HG03432 (cell line): ENCODE results near the gene ACE.
"Not testable (repeated sequence)": the region's sequence is repeated elsewhere in the genome, so short reads cannot be mapped to it uniquely, and the experiment has no call there.

Experiments
- ATAC-seq: cut with Tn5 transposase; IDR thresholded peaks from one replicate; pipeline ENCODE4 v1.9.1; 2021; ENCODE audit warnings: mild to moderate bottlenecking, moderate library complexity; ENCODE audit not compliant: unreplicated experiment

The ACE gene

GRCh38 chr17:63443053-63443452 is 33.8 kb upstream of the ACE start:
- no peak for ATAC-seq

- no peak for ATAC-seq
These were observed 32.4 kb upstream of the ACE start for GRCh38 chr17:63444457-63444856.

GRCh38 chr17:63445065-63445464 is 31.8 kb upstream of the ACE start:
- ATAC-seq, result no peak

GRCh38 chr17:63445571-63445953 is 31.3 kb upstream of the ACE start:
- ATAC-seq, result peak; percentile 33

- peak; percentile 68 for ATAC-seq
These were observed 30.7 kb upstream of the ACE start, which contains the start of gene CYB561 for GRCh38 chr17:63445954-63446752. TSS of gene CYB561 (minus strand) at chr17:63446306. CDS start at chr17:63437547, 8,759 bp downstream.

- ATAC-seq, result peak; percentile 34
These were observed 29.9 kb upstream of the ACE start for GRCh38 chr17:63446753-63447470.

GRCh38 chr17:63447471-63448009 is 29.3 kb upstream of the ACE start:
- no peak for ATAC-seq

GRCh38 chr17:63448655-63449054 is 28.2 kb upstream of the ACE start:
- ATAC-seq, result no peak

GRCh38 chr17:63450551-63450950 is 26.3 kb upstream of the ACE start:
- ATAC-seq, result no peak

GRCh38 chr17:63451150-63451549 is 25.7 kb upstream of the ACE start:
- no peak for ATAC-seq

GRCh38 chr17:63452046-63452961 is 24.6 kb upstream of the ACE start:
- ATAC-seq, result no peak

GRCh38 chr17:63452962-63453551 is 23.8 kb upstream of the ACE start:
- ATAC-seq, result no peak

GRCh38 chr17:63454357-63454756 is 22.5 kb upstream of the ACE start:
- ATAC-seq, result not testable (repeated sequence)

GRCh38 chr17:63454915-63455314 is 21.9 kb upstream of the ACE start:
- ATAC-seq, result no peak

GRCh38 chr17:63455417-63455816 is 21.4 kb upstream of the ACE start:
- no peak for ATAC-seq

- ATAC-seq, result no peak
These were observed 18.4 kb upstream of the ACE start for GRCh38 chr17:63458478-63458877.

- no peak for ATAC-seq
These were observed 16.8 kb upstream of the ACE start for GRCh38 chr17:63460018-63460417.

- ATAC-seq, result no peak
These were observed 13.1 kb upstream of the ACE start for GRCh38 chr17:63463771-63464170.

- no peak for ATAC-seq
These were observed 12.1 kb upstream of the ACE start for GRCh38 chr17:63464691-63465236.

- not testable (repeated sequence) for ATAC-seq
These were observed 8.8 kb upstream of the ACE start for GRCh38 chr17:63468099-63468498.
